ENCODE data around the gene C20orf144. TPM values are rescaled to one million over a fixed set of nuclear protein-coding genes. Genes with fewer than 3 reads are reported as not detected.

The C20orf144 gene
- total RNA-seq, 1 donor from 2014 or later = not detected

DNA sequence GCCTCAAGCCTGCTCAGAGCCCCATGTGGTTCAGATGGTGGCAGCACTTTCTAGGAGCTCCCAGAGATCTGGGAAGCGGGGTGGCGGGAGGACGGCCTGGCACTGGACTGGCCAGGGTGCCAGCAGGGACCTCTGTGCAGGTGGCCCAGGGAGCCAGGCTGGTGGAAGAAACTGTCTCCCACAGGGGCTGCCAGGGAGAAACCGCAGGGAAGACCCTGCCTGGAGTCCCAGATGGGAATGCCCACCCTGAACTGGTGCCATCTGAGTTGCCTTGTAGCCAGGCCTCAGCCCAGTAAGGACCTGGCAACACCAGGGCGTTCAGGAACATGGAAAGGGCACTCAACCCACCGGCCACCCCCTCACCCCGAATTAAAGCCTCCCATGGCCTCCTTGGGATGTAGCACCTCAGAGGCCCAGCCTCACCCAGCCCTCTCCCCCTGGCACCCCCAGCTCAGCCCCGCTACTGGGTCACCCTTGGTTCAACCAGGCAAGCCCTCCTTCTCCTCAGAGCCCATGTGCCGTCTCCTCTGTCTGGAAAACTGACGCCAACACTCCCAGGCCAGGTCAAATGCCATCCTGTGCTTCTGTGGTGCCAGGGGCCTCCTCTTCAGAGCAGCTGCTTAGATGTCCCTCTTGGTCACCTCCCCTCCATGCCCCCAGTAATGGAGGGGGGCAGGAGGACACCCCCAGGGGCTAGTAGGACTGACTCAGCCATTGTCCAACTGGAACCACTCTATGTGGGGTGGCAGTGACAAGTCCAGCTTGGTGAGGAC, 5.9 kb upstream of the C20orf144 start:
- H3K36me3 ChIP-seq (ENCODE audit: control insufficient read depth, insufficient read depth, low read length) = no peaks in the 10 kb centered on the region
- TF ChIP-seq, protein P1, sequence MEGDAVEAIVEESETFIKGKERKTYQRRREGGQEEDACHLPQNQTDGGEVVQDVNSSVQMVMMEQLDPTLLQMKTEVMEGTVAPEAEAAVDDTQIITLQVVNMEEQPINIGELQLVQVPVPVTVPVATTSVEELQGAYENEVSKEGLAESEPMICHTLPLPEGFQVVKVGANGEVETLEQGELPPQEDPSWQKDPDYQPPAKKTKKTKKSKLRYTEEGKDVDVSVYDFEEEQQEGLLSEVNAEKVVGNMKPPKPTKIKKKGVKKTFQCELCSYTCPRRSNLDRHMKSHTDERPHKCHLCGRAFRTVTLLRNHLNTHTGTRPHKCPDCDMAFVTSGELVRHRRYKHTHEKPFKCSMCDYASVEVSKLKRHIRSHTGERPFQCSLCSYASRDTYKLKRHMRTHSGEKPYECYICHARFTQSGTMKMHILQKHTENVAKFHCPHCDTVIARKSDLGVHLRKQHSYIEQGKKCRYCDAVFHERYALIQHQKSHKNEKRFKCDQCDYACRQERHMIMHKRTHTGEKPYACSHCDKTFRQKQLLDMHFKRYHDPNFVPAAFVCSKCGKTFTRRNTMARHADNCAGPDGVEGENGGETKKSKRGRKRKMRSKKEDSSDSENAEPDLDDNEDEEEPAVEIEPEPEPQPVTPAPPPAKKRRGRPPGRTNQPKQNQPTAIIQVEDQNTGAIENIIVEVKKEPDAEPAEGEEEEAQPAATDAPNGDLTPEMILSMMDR (IDR thresholded peaks at IDR 0.05; ENCODE audit: insufficient read depth, low read length, poor library complexity, severe bottlenecking) = no peak
- DNase-seq (ENCODE audit: low read depth) = no peak
- H3K4me3 ChIP-seq (ENCODE audit: low read depth, low read length) = no peak overlapping the region
- H3K27me3 ChIP-seq (ENCODE audit: control insufficient read depth, insufficient read depth, low read length) = peaks cover 3% of the 10 kb centered on the region

DNA sequence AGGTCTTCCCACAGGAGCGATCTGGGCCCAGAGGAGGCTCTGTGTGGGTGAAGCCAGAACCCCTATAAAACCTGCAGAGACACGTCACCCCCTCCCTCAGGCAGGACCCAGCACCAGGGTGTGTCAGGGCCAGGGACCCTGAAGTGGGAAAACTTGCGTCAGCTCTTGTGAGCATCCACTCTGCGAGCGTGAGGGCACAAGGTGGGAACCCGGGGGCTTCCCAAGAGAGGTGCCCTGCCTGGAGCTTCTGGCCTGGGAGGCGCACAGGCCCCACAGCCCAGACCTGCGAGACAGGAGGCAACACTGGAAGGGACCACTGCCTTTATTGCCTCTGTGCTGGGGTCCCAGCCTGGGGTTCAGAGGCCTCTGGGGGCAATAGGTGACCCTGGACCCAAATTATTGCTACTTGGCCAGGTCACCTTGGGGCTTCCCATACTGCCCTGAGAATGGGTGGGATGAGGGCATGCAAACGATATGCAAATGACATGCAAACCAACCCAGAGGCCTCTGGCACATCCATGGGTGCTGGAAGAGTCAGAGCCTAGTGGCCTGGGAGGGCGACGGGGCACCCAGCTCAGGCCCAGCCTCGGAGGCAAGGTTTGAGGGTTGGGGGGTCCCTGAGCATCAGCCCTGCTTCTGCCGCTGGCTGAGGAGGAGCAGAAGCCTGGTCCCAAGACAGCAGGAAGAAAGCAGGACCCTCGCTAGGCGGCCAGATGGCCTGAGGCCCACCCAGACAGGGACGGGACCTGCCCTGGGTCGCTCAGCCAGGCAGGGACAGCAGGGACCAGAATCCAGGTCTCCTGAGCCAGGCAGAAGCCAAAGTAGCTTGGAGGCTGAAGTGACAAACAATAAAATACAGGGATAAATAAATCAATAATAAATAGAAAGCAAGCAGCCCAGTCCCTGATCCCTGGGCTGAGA, 5.1 kb upstream of the C20orf144 start:
- Histone ChIP-seq H3K36me3 (ENCODE audit: control insufficient read depth, insufficient read depth, low read length) (no peaks in the 10 kb centered on the region), H3K4me3 (ENCODE audit: low read depth, low read length) (no peak overlapping the region), H3K27me3 (ENCODE audit: control insufficient read depth, insufficient read depth, low read length) (peaks cover 3% of the 10 kb centered on the region)
- TF ChIP-seq, protein P1 (IDR thresholded peaks at IDR 0.05; ENCODE audit: insufficient read depth, low read length, poor library complexity, severe bottlenecking) = no peak
- DNase-seq (ENCODE audit: low read depth) = no peak

DNA sequence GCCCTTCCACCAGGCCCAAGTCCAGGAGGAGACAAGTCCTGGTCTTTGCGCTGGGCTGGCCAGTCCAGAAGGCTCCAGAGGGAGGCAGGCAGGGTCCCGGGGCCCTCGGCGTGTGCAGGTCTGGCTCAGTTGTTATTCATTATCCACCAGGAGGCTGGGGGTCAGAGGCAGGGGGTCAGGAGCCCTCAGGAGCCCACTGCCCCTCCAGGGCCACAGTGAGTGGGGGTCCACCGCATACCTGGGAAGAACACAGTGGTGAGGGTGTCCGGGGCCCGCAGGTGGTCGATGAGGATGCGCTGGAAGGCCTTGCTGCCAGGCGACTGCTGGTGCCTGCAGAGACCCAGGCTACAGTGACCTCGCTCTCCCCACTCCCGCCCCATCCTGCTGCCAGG, 4.4 kb upstream of the C20orf144 start:
- Histone ChIP-seq H3K27me3 (ENCODE audit: control insufficient read depth, insufficient read depth, low read length) (peaks cover 3% of the 10 kb centered on the region), H3K36me3 (ENCODE audit: control insufficient read depth, insufficient read depth, low read length) (no peaks in the 10 kb centered on the region), H3K4me3 (ENCODE audit: low read depth, low read length) (no peak overlapping the region)
- DNase-seq (ENCODE audit: low read depth) = no peak
- TF ChIP-seq, protein P1 (IDR thresholded peaks at IDR 0.05; ENCODE audit: insufficient read depth, low read length, poor library complexity, severe bottlenecking) = no peak

DNA sequence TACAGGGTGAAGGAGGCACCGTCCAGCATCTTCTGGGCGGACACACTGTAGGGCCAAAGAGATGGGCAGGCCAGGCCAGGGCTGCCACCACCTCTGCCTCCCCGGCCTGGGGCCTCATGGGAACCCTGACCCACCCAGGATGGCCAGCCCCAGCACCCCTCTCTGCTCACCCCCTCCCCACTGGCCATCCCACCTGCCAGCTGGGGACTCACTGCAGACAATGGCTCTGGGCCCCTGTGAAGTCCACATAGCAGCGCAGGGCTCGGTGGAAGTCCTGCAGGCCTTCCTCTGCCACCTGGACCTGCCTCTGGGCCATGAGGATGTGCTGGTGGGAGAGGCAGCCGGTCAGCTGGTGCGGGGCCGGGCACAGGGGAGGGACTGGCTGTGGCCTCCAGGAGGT, 3.6 kb upstream of the C20orf144 start:
- DNase-seq (ENCODE audit: low read depth) = no peak
- H3K27me3 ChIP-seq (ENCODE audit: control insufficient read depth, insufficient read depth, low read length) = peaks cover 3% of the 10 kb centered on the region
- no peak overlapping the region for H3K4me3 ChIP-seq (ENCODE audit: low read depth, low read length)
- TF ChIP-seq, protein P1 (IDR thresholded peaks at IDR 0.05; ENCODE audit: insufficient read depth, low read length, poor library complexity, severe bottlenecking) = no peak
- H3K36me3 ChIP-seq (ENCODE audit: control insufficient read depth, insufficient read depth, low read length) = no peaks in the 10 kb centered on the region

DNA sequence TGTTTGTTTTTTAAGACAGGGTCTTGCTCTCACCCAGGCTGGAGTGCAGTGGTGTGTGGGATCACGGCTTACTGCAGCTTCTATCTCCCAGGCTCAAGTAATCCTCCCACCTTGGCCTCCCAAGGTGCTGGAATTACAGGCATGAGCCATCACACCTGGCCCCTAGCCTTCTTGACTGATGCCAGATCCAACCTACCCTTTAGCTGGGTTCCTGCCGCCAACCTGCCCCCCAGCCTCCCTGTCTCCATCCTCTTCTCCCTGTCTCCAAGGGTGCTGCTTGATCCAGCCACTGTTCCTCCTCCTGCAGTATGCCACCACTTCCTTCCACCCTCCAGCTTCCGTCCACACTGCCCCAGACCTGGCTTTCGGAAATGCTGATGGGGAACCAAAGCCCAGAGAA, 3.2 kb upstream of the C20orf144 start:
- TF ChIP-seq, protein P1 (IDR thresholded peaks at IDR 0.05; ENCODE audit: insufficient read depth, low read length, poor library complexity, severe bottlenecking) = no peak
- H3K36me3 ChIP-seq (ENCODE audit: control insufficient read depth, insufficient read depth, low read length) = no peaks in the 10 kb centered on the region
- DNase-seq (ENCODE audit: low read depth) = no peak
- peaks cover 3% of the 10 kb centered on the region for H3K27me3 ChIP-seq (ENCODE audit: control insufficient read depth, insufficient read depth, low read length)
- H3K4me3 ChIP-seq (ENCODE audit: low read depth, low read length) = no peak overlapping the region

Measured in kidney epithelial cell (primary cell).